A549 (cell line): ENCODE results near the gene PEPD. TPM values are rescaled to one million over a fixed set of nuclear protein-coding genes. Genes with fewer than 3 reads are reported as not detected.

Experiments
- ATAC-seq, 2 experiments: fragments of 200-7000 bp in 1 of 2; fragments of >200 bp in 1 of 2; cut with Nextera tagmentation in 1 of 2; cut with Tn5 transposase in 1 of 2; 3 replicates each; pipeline versions ENCODE4 v1.8.0 to v1.9.1; 2018 to 2020; ENCODE audit warnings: mild to moderate bottlenecking in 1 of 2, moderate library complexity in 1 of 2
- CTCF ChIA-PET: fragments of 300-600 bp; sonication (Branson Sonifier 250); formaldehyde crosslinking; extraction: SDS; loops from one replicate; lab custom pipeline; 2021; ENCODE audit warnings: antibody characterized with exemption, inconsistent platforms; lab: Yijun Ruan, JAX
- POLR2A ChIA-PET: fragments of 350-600 bp; formaldehyde crosslinking; extraction: SDS; loops from one replicate; lab custom pipeline; 2021; ENCODE audit warnings: antibody characterized with exemption, inconsistent platforms; lab: Yijun Ruan, JAX
- DNase-seq, 2 experiments: peaks; one replicate each; pipeline versions ENCODE4 v3.0.0 to v3.0.0-alpha.2; 2011 to 2016; ENCODE audit warnings: low read depth in 1 of 2, low spot score in 1 of 2
- FAIRE-seq: peaks from 2 replicates; lab custom pipeline; 2011; peaks lifted over from hg19 to GRCh38; lab: Jason Lieb, UNC
- H3K27ac ChIP-seq, 2 experiments: fragments of >200 bp; sonication (Bioruptor Twin); formaldehyde crosslinking; 3 replicates each; pipeline ENCODE4 v1.5.1; 2016 to 2017
- H3K4me1 ChIP-seq: fragments of >200 bp; sonication (Bioruptor Twin); formaldehyde crosslinking; 3 replicates; pipeline ENCODE4 v1.6.1; 2016
- H3K4me2 ChIP-seq: fragments of >200 bp; sonication (Bioruptor Twin); formaldehyde crosslinking; 3 replicates; pipeline ENCODE4 v1.6.1; 2016
- H3K4me3 ChIP-seq: fragments of >200 bp; sonication (Bioruptor Twin); formaldehyde crosslinking; 3 replicates; pipeline ENCODE4 v1.5.1; 2016
- H3K9me3 ChIP-seq: fragments of >200 bp; sonication (Bioruptor Twin); formaldehyde crosslinking; 3 replicates; pipeline ENCODE4 v1.6.1; 2016
- BHLHE40 ChIP-seq: IDR thresholded peaks from 2 replicates; pipeline ENCODE4 v1.6.1; 2012; ENCODE audit warnings: low read depth, low read length, inconsistent platforms
- CHD2 ChIP-seq: fragments of 150-350 bp; IDR thresholded peaks from 2 replicates; pipeline ENCODE4 v1.6.1; 2014; ENCODE audit warnings: low read length; ENCODE audit not compliant: partially characterized antibody
- CHD4 ChIP-seq: fragments of 200-600 bp; sonication (generic); IDR thresholded peaks from 2 replicates; pipeline ENCODE4 v1.6.1; 2016; ENCODE audit warnings: antibody characterized with exemption, mild to moderate bottlenecking, borderline replicate concordance
- EP300 ChIP-seq, 2 experiments: fragments of >200 bp; sonication (Bioruptor Twin); formaldehyde crosslinking; IDR thresholded peaks; 2 replicates in 1 of 2; 3 replicates in 1 of 2; pipeline ENCODE4 v1.6.1; 2016 to 2017
- FOSB ChIP-seq: fragments of 250-450 bp; sonication (Bioruptor Pico); IDR thresholded peaks from 2 replicates; pipeline ENCODE4 v1.5.0; 2020; ENCODE audit warnings: mild to moderate bottlenecking, moderate library complexity
- HDAC2 ChIP-seq: fragments of 200-600 bp; sonication (generic); IDR thresholded peaks from 2 replicates; pipeline ENCODE4 v1.6.1; 2016
- HEYL ChIP-seq: fragments of 250-450 bp; sonication (Bioruptor Pico); IDR thresholded peaks from 2 replicates; pipeline ENCODE4 v1.8.0; 2021; ENCODE audit warnings: mild to moderate bottlenecking, moderate library complexity
- HOXB13 ChIP-seq: fragments of 250-450 bp; sonication (Bioruptor Pico); IDR thresholded peaks from 2 replicates; pipeline ENCODE4 v1.5.0; 2020; ENCODE audit warnings: low read depth, mild to moderate bottlenecking, moderate library complexity
- JUNB ChIP-seq: fragments of >200 bp; sonication (Bioruptor Twin); formaldehyde crosslinking; IDR thresholded peaks from 2 replicates; pipeline ENCODE4 v1.6.1; 2016
- KDM5A ChIP-seq: fragments of 200-600 bp; sonication (generic); IDR thresholded peaks from 2 replicates; pipeline ENCODE4 v1.6.1; 2016; ENCODE audit warnings: antibody characterized with exemption, mild to moderate bottlenecking
- MAFK ChIP-seq: fragments of 450-650 bp; IDR thresholded peaks from 2 replicates; pipeline ENCODE4 v1.6.1; 2014; ENCODE audit not compliant: partially characterized antibody
- MAZ ChIP-seq: fragments of 150-350 bp; IDR thresholded peaks from 2 replicates; pipeline ENCODE4 v1.6.1; 2014; ENCODE audit warnings: antibody characterized with exemption, low read depth, low read length, borderline replicate concordance
- POLR2AphosphoS2 ChIP-seq: conservative IDR thresholded peaks from 2 replicates; pipeline ENCODE4 v1.6.1; 2012; ENCODE audit warnings: low read length, improper control_type of control experiment, inconsistent platforms
- RAD21 ChIP-seq, 2 experiments: fragments of >200 bp in 1 of 2; sonication (Bioruptor Twin) in 1 of 2; formaldehyde crosslinking in 1 of 2; IDR thresholded peaks in 1 of 2; conservative IDR thresholded peaks in 1 of 2; 2 replicates in 1 of 2; 3 replicates in 1 of 2; pipeline ENCODE4 v1.6.1; 2012 to 2018; ENCODE audit warnings: inconsistent platforms in 1 of 2
- RFX5 ChIP-seq: fragments of 450-650 bp; IDR thresholded peaks from 2 replicates; pipeline ENCODE4 v1.7.1; 2014; ENCODE audit warnings: antibody characterized with exemption, mild to moderate bottlenecking, moderate library complexity
- RNF2 ChIP-seq: fragments of 200-600 bp; sonication (generic); IDR thresholded peaks from 2 replicates; pipeline ENCODE4 v1.6.1; 2016; ENCODE audit warnings: low read depth, mild to moderate bottlenecking, antibody characterized with exemption, moderate library complexity, borderline replicate concordance
- SREBF2 ChIP-seq: fragments of 450-650 bp; IDR thresholded peaks from 2 replicates; pipeline ENCODE4 v1.6.1; 2014; ENCODE audit warnings: mild to moderate bottlenecking, moderate library complexity
- TFCP2L1 ChIP-seq: fragments of 250-450 bp; sonication (Bioruptor Pico); IDR thresholded peaks from 2 replicates; pipeline ENCODE4 v1.5.0; 2021; ENCODE audit warnings: mild to moderate bottlenecking
- TP53 ChIP-seq: fragments of 250-450 bp; sonication (Bioruptor Pico); IDR thresholded peaks from 2 replicates; pipeline ENCODE4 v1.5.0; 2021; ENCODE audit warnings: mild to moderate bottlenecking, moderate library complexity
- ZC3H11A ChIP-seq: fragments of 450-650 bp; IDR thresholded peaks from 2 replicates; pipeline ENCODE4 v1.6.1; 2014; ENCODE audit warnings: antibody characterized with exemption, mild to moderate bottlenecking
- ZFP36 ChIP-seq: fragments of 450-650 bp; IDR thresholded peaks from 2 replicates; pipeline ENCODE4 v1.6.1; 2014; ENCODE audit warnings: borderline replicate concordance; ENCODE audit not compliant: partially characterized antibody
- ZNF302 ChIP-seq: fragments of 250-450 bp; sonication (Bioruptor Pico); IDR thresholded peaks from 2 replicates; pipeline ENCODE4 v1.9.0; 2021; ENCODE audit warnings: inconsistent platforms, mild to moderate bottlenecking, moderate library complexity
- WGBS: methylation state at CpG from one replicate; pipeline ENCODE4 v1.1.6; 2017; ENCODE audit errors: missing lambda C conversion rate; 5-methylcytosine and 5-hydroxymethylcytosine counted together
- polyA plus RNA-seq, 4 experiments: library from polyadenylated mRNA; depleted of rRNA in 3 of 4; stranded (reverse); fragments of >200 nt; fragmentation: RNase III in 1 of 4; extraction: RNeasy Plus Mini Kit Qiagen cat#74134 plus additional on column Dnase treatment in 1 of 4; gene quantifications; 2 replicates in 3 of 4; 3 replicates in 1 of 4; pipeline ENCODE4 v1.2.3, GENCODE V29; 2011 to 2017
- TF ChIP-seq, protein P1 (sequence below): IDR thresholded peaks from 2 replicates; pipeline ENCODE4 v1.6.1; 2012; ENCODE audit warnings: low read depth, borderline replicate concordance
- TF ChIP-seq, protein P2 (sequence below): fragments of 200-600 bp; sonication (generic); IDR thresholded peaks from 2 replicates; pipeline ENCODE4 v1.6.1; 2016; ENCODE audit warnings: antibody characterized with exemption, mild to moderate bottlenecking, moderate library complexity
- TF ChIP-seq, protein P3 (sequence below): fragments of 450-650 bp; IDR thresholded peaks from 2 replicates; pipeline ENCODE4 v1.6.1; 2014; ENCODE audit warnings: antibody characterized with exemption
- TF ChIP-seq, protein P4 (sequence below): fragments of 250-450 bp; sonication (Bioruptor Pico); IDR thresholded peaks from 2 replicates; pipeline ENCODE4 v1.5.0; 2020; ENCODE audit warnings: low read depth, mild to moderate bottlenecking, moderate library complexity
- TF ChIP-seq, protein P5 (sequence below): fragments of 250-450 bp; sonication (Bioruptor Pico); IDR thresholded peaks from 2 replicates; pipeline ENCODE4 v1.5.0; 2021; ENCODE audit warnings: mild to moderate bottlenecking, moderate library complexity, borderline replicate concordance
- TF ChIP-seq, protein P6 (sequence below): IDR thresholded peaks from 2 replicates; pipeline ENCODE4 v1.6.1; 2012

PEPD gene
- polyA plus RNA-seq, 2 of the 4 experiments (the other 2 are of a cell fraction) = 85.5 to 100 TPM

DNA sequence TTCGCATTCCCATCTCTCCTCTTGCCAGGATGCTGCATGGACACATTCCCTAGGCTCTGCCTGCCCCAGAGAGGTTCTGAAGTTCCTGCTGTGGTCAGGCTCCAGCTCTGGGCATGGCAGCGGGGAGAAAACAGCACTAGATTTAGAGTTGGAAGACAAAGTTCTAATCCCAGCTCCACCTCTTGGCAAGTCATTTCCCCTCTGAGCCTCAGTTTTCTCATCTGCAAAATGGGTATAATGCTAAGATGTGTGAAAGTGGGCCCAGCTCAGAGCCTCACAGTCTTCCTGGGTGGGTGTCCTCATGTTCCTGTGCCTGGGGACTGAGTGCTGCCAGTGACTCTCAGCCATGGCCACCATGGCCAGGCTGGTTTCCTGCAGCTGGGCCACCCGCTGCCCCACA is 9.6 kb downstream of the PEPD start:
- CTCF ChIA-PET = interaction anchor here (0.9 to 1.7 kb wide), 8 partner anchors 10 to 257 kb away, joined by 3 to 5 read pairs (median 4); no protein-coding TSS in a partner anchor
- FAIRE-seq (no peak), ATAC-seq (no peak)
- H3K9me3 ChIP-seq = no peaks in the 10 kb centered on the region
- POLR2A ChIA-PET = interaction anchor here (2.5 kb wide), 1 partner anchor 9 kb away, joined by 5 read pairs; the partner anchor contains the start of gene PEPD
- no peaks in the 10 kb centered on the region for H3K4me1 ChIP-seq
- H3K4me3 ChIP-seq = no peak overlapping the region
- H3K27ac ChIP-seq = no peak overlapping the region
- TF ChIP-seq EP300 (IDR thresholded peaks at IDR 0.05) = no peak
- no peak for TF ChIP-seq HDAC2
- no peak for TF ChIP-seq ZFP36
- no peak for TF ChIP-seq HOXB13
- TF ChIP-seq FOSB (CRISPR knock-in tag) = no peak
- TF ChIP-seq CHD2 = no peak
- TF ChIP-seq RFX5 = no peak
- no peak for TF ChIP-seq ZNF302 (CRISPR knock-in tag)
- TF ChIP-seq BHLHE40 = no peak
- no peak for TF ChIP-seq HEYL (CRISPR knock-in tag)
- TF ChIP-seq, protein P1, sequence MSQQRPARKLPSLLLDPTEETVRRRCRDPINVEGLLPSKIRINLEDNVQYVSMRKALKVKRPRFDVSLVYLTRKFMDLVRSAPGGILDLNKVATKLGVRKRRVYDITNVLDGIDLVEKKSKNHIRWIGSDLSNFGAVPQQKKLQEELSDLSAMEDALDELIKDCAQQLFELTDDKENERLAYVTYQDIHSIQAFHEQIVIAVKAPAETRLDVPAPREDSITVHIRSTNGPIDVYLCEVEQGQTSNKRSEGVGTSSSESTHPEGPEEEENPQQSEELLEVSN = no peak
- TF ChIP-seq, protein P2, sequence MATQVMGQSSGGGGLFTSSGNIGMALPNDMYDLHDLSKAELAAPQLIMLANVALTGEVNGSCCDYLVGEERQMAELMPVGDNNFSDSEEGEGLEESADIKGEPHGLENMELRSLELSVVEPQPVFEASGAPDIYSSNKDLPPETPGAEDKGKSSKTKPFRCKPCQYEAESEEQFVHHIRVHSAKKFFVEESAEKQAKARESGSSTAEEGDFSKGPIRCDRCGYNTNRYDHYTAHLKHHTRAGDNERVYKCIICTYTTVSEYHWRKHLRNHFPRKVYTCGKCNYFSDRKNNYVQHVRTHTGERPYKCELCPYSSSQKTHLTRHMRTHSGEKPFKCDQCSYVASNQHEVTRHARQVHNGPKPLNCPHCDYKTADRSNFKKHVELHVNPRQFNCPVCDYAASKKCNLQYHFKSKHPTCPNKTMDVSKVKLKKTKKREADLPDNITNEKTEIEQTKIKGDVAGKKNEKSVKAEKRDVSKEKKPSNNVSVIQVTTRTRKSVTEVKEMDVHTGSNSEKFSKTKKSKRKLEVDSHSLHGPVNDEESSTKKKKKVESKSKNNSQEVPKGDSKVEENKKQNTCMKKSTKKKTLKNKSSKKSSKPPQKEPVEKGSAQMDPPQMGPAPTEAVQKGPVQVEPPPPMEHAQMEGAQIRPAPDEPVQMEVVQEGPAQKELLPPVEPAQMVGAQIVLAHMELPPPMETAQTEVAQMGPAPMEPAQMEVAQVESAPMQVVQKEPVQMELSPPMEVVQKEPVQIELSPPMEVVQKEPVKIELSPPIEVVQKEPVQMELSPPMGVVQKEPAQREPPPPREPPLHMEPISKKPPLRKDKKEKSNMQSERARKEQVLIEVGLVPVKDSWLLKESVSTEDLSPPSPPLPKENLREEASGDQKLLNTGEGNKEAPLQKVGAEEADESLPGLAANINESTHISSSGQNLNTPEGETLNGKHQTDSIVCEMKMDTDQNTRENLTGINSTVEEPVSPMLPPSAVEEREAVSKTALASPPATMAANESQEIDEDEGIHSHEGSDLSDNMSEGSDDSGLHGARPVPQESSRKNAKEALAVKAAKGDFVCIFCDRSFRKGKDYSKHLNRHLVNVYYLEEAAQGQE = no peak
- TF ChIP-seq, protein P3, sequence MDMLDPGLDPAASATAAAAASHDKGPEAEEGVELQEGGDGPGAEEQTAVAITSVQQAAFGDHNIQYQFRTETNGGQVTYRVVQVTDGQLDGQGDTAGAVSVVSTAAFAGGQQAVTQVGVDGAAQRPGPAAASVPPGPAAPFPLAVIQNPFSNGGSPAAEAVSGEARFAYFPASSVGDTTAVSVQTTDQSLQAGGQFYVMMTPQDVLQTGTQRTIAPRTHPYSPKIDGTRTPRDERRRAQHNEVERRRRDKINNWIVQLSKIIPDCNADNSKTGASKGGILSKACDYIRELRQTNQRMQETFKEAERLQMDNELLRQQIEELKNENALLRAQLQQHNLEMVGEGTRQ = no peak
- no peak for TF ChIP-seq RNF2
- no peak for TF ChIP-seq SREBF2
- TF ChIP-seq TP53 (CRISPR knock-in tag) = no peak
- TF ChIP-seq ZC3H11A = no peak
- TF ChIP-seq, all 56 proteins: peak for 0
- H3K4me2 ChIP-seq = no peak overlapping the region
- no peak for DNase-seq
- 89% methylated on average over 3 of the region's 3 CpGs for WGBS

DNA sequence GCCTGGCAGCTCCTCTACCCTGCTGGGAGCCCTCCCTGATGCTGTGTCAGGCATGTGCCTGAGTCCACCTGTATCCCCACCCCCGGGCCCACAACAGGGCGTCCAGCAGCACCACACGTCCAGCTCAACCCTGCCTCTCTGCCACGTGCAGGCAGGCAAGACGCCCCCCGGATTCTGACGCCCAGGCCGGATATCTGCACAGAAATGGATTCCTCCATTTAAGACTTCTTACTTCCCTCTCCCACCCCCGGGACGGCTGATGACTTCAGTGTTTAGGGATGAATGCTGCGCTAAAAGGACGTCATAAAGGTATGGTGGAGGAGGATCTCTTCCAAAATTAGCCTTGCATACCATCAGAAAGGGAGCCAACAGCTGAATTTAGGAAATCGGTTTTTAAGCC is 10.2 kb downstream of the PEPD start:
- Histone ChIP-seq H3K4me1 (no peaks in the 10 kb centered on the region), H3K4me3 (no peak overlapping the region), H3K4me2 (no peak overlapping the region), H3K9me3 (no peaks in the 10 kb centered on the region), H3K27ac (no peak overlapping the region)
- CTCF ChIA-PET = interaction anchor here (0.9 to 2.0 kb wide), 13 partner anchors 8 to 266 kb away, joined by 3 to 6 read pairs (median 4); partner anchors contain the start of gene PEPD
- WGBS = 84% methylated on average over 13 of the region's 13 CpGs
- no peak for FAIRE-seq
- ATAC-seq = no peak
- POLR2A ChIA-PET = interaction anchor here (2.5 kb wide), 1 partner anchor 10 kb away, joined by 5 read pairs; the partner anchor contains the start of gene PEPD
- DNase-seq = no peak
- TF ChIP-seq EP300 (IDR thresholded peaks at IDR 0.05) (no peak), MAZ (no peak), HEYL (CRISPR knock-in tag) (no peak), KDM5A (no peak), POLR2AphosphoS2 (no peak), CHD4 (no peak), HDAC2 (no peak), MAFK (no peak), JUNB (no peak), TFCP2L1 (no peak), ZFP36 (no peak), RAD21 (conservative IDR thresholded peaks at IDR 0.05 in 1 of 2, IDR thresholded peaks at IDR 0.05 in 1 of 2) (no peak)
- TF ChIP-seq, protein P4, sequence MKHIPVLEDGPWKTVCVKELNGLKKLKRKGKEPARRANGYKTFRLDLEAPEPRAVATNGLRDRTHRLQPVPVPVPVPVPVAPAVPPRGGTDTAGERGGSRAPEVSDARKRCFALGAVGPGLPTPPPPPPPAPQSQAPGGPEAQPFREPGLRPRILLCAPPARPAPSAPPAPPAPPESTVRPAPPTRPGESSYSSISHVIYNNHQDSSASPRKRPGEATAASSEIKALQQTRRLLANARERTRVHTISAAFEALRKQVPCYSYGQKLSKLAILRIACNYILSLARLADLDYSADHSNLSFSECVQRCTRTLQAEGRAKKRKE (CRISPR knock-in tag) = no peak
- TF ChIP-seq, protein P5, sequence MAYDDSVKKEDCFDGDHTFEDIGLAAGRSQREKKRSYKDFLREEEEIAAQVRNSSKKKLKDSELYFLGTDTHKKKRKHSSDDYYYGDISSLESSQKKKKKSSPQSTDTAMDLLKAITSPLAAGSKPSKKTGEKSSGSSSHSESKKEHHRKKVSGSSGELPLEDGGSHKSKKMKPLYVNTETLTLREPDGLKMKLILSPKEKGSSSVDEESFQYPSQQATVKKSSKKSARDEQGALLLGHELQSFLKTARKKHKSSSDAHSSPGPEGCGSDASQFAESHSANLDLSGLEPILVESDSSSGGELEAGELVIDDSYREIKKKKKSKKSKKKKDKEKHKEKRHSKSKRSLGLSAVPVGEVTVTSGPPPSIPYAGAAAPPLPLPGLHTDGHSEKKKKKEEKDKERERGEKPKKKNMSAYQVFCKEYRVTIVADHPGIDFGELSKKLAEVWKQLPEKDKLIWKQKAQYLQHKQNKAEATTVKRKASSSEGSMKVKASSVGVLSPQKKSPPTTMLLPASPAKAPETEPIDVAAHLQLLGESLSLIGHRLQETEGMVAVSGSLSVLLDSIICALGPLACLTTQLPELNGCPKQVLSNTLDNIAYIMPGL = no peak
- TF ChIP-seq, protein P6, sequence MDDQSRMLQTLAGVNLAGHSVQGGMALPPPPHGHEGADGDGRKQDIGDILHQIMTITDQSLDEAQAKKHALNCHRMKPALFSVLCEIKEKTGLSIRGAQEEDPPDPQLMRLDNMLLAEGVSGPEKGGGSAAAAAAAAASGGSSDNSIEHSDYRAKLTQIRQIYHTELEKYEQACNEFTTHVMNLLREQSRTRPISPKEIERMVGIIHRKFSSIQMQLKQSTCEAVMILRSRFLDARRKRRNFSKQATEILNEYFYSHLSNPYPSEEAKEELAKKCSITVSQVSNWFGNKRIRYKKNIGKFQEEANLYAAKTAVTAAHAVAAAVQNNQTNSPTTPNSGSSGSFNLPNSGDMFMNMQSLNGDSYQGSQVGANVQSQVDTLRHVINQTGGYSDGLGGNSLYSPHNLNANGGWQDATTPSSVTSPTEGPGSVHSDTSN = no peak
- TF ChIP-seq, protein P1 = no peak
